ENCODE results near the gene P2RY6. TPM values are rescaled to one million over a fixed set of nuclear protein-coding genes. Genes with fewer than 3 reads are reported as not detected.
A peak's percentile ranks its signal among the peaks of the same experiment; 100 is the strongest.

P2RY6 gene
- total RNA-seq, 3 donors from 2014 or later: 1.9 to 4.3 (median 2.8) TPM

GRCh38 chr11:73241300-73241699, 30.8 kb upstream of the P2RY6 start:
- H3K36me3 ChIP-seq (ENCODE audit: low read depth): no peaks in the 10 kb centered on the region

GRCh38 chr11:73242251-73243092, 29.7 kb upstream of the P2RY6 start:
- peak; percentile 72 for TF ChIP-seq CTCF (IDR thresholded peaks at IDR 0.05)
- Histone ChIP-seq H3K36me3 (ENCODE audit: low read depth) (no peaks in the 10 kb centered on the region), H3K4me3 (no peak overlapping the region), H3K9me3 (no peaks in the 10 kb centered on the region), H3K4me1 (ENCODE audit: low read depth) (no peaks in the 10 kb centered on the region)
- intact Hi-C loops (cut with DNase I, micrococcal nuclease): loop anchor here (2.0 to 10.0 kb wide), 2 partner anchors 58 to 412 kb away; no protein-coding TSS in a partner anchor
- ATAC-seq (peak; percentile 95), DNase-seq (peak; percentile 72 to 85 (median 76))

More at GRCh38 chr11:73241300-73241699, 30.8 kb upstream of the P2RY6 start:
- intact Hi-C loops (cut with DNase I, micrococcal nuclease): loop anchor here (10.0 kb wide), 1 partner anchor 56 kb away; no protein-coding TSS in a partner anchor
- no peak for TF ChIP-seq CTCF (IDR thresholded peaks at IDR 0.05)
- DNase-seq: peak in 1 of 3 donors; percentile 1
- no peaks in the 10 kb centered on the region for H3K9me3 ChIP-seq
- ATAC-seq: no peak
- no peaks in the 10 kb centered on the region for H3K4me1 ChIP-seq (ENCODE audit: low read depth)
- no peak overlapping the region for H3K4me3 ChIP-seq

- intact Hi-C loops (cut with DNase I, micrococcal nuclease): loop anchor here (2.0 to 10.0 kb wide), 2 partner anchors 58 to 412 kb away; no protein-coding TSS in a partner anchor
These were observed 29.0 kb upstream of the P2RY6 start for GRCh38 chr11:73243093-73243485.

GRCh38 chr11:73244589-73245240, 27.4 kb upstream of the P2RY6 start:
- peak in 1 of 3 donors; percentile 12 for DNase-seq
- H3K4me1 ChIP-seq (ENCODE audit: low read depth): no peaks in the 10 kb centered on the region
- H3K9me3 ChIP-seq: no peaks in the 10 kb centered on the region
- intact Hi-C loops (cut with DNase I, micrococcal nuclease): loop anchor here (10.0 kb wide), 1 partner anchor 60 kb away; no protein-coding TSS in a partner anchor
- no peak overlapping the region for H3K4me3 ChIP-seq
- no peak for TF ChIP-seq CTCF (IDR thresholded peaks at IDR 0.05)
- H3K36me3 ChIP-seq (ENCODE audit: low read depth): no peaks in the 10 kb centered on the region
- ATAC-seq: no peak

More at GRCh38 chr11:73243093-73243485, 29.0 kb upstream of the P2RY6 start:
- Histone ChIP-seq H3K4me3 (no peak overlapping the region), H3K36me3 (ENCODE audit: low read depth) (no peaks in the 10 kb centered on the region), H3K9me3 (no peaks in the 10 kb centered on the region), H3K4me1 (ENCODE audit: low read depth) (no peaks in the 10 kb centered on the region)
- TF ChIP-seq CTCF (IDR thresholded peaks at IDR 0.05): no peak
- ATAC-seq: no peak
- DNase-seq: peak in 1 of 3 donors; percentile 25

GRCh38 chr11:73245461-73245860, 26.7 kb upstream of the P2RY6 start:
- ATAC-seq: no peak
- H3K4me3 ChIP-seq: no peak overlapping the region
- TF ChIP-seq CTCF (IDR thresholded peaks at IDR 0.05): no peak
- no peaks in the 10 kb centered on the region for H3K4me1 ChIP-seq (ENCODE audit: low read depth)
- DNase-seq: peak in 1 of 3 donors; percentile 5
- intact Hi-C loops (cut with DNase I, micrococcal nuclease): loop anchor here (10.0 kb wide), 1 partner anchor 61 kb away; no protein-coding TSS in a partner anchor
- H3K9me3 ChIP-seq: no peaks in the 10 kb centered on the region
- no peaks in the 10 kb centered on the region for H3K36me3 ChIP-seq (ENCODE audit: low read depth)

Data from mucosa of descending colon (tissue), 3 donors.